B cell (primary cell): ENCODE results near the gene CDYL2.

ENCODE experiments used
- EZH2 ChIP-seq: IDR thresholded peaks from 2 replicates; pipeline ENCODE4 v1.6.1; 2012; ENCODE audit warnings: borderline replicate concordance, low read depth, mild to moderate bottlenecking, moderate library complexity, low read length; ENCODE audit not compliant: insufficient read depth, poor library complexity, severe bottlenecking
- TF ChIP-seq, protein P1 (sequence below): fragments of 200-600 bp; IDR thresholded peaks from one replicate; pipeline ENCODE4 v1.8.0; 2022; ENCODE audit warnings: antibody characterized with exemption, mild to moderate bottlenecking

- TF ChIP-seq, protein P1, sequence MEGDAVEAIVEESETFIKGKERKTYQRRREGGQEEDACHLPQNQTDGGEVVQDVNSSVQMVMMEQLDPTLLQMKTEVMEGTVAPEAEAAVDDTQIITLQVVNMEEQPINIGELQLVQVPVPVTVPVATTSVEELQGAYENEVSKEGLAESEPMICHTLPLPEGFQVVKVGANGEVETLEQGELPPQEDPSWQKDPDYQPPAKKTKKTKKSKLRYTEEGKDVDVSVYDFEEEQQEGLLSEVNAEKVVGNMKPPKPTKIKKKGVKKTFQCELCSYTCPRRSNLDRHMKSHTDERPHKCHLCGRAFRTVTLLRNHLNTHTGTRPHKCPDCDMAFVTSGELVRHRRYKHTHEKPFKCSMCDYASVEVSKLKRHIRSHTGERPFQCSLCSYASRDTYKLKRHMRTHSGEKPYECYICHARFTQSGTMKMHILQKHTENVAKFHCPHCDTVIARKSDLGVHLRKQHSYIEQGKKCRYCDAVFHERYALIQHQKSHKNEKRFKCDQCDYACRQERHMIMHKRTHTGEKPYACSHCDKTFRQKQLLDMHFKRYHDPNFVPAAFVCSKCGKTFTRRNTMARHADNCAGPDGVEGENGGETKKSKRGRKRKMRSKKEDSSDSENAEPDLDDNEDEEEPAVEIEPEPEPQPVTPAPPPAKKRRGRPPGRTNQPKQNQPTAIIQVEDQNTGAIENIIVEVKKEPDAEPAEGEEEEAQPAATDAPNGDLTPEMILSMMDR = no peak
- TF ChIP-seq EZH2 = no peak
These were observed 119.5 kb downstream of the CDYL2 start for GRCh38 chr16:80684906-80685305.
